Measurements from ENCODE around the gene FXYD5. TPM values are rescaled to one million over a fixed set of nuclear protein-coding genes. Genes with fewer than 3 reads are reported as not detected.

Gene FXYD5
- total and polyA plus RNA-seq, 8 donors = 10.3 to 118 (median 43.8) TPM

- TF ChIP-seq EP300 (IDR thresholded peaks at IDR 0.05) (no peak), POLR2AphosphoS5 (IDR thresholded peaks at IDR 0.05) (no peak), POLR2A (IDR thresholded peaks at IDR 0.05) (no peak)
- TF ChIP-seq, protein P1, sequence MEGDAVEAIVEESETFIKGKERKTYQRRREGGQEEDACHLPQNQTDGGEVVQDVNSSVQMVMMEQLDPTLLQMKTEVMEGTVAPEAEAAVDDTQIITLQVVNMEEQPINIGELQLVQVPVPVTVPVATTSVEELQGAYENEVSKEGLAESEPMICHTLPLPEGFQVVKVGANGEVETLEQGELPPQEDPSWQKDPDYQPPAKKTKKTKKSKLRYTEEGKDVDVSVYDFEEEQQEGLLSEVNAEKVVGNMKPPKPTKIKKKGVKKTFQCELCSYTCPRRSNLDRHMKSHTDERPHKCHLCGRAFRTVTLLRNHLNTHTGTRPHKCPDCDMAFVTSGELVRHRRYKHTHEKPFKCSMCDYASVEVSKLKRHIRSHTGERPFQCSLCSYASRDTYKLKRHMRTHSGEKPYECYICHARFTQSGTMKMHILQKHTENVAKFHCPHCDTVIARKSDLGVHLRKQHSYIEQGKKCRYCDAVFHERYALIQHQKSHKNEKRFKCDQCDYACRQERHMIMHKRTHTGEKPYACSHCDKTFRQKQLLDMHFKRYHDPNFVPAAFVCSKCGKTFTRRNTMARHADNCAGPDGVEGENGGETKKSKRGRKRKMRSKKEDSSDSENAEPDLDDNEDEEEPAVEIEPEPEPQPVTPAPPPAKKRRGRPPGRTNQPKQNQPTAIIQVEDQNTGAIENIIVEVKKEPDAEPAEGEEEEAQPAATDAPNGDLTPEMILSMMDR (IDR thresholded peaks at IDR 0.05) = no peak
- no peak for DNase-seq
- intact Hi-C loops (cut with DNase I; ENCODE audit: low total_unique reads) = no loop called here
- Histone ChIP-seq H3K9me3 (no peaks in the 10 kb centered on the region), H3K27ac (no peak overlapping the region), H3K4me3 (no peak overlapping the region), H3K36me3 (peaks cover 13 to 44% (median 43%) of the 10 kb centered on the region in 4 donors), H3K4me1 (peaks cover 19 to 34% (median 26%) of the 10 kb centered on the region in 4 donors), H3K27me3 (peaks cover 0 to 46% (median 9%) of the 10 kb centered on the region in 3 donors)
- 84 to 94% (median 90%) methylated on average over 7 of the region's 7 CpGs for WGBS, 5 donors
Observed at GRCh38 chr19:35156673-35157014, 2.1 kb downstream of the FXYD5 start.

- intact Hi-C loops (cut with DNase I; ENCODE audit: low total_unique reads) = no loop called here
- peaks cover 0 to 6% (median 5%) of the 10 kb centered on the region in 4 donors for H3K9me3 ChIP-seq
- WGBS, 5 donors = 97 to 100% (median 99%) methylated on average over 4 of the region's 4 CpGs
- H3K27me3 ChIP-seq = peaks cover 0 to 42% (median 9%) of the 10 kb centered on the region in 3 donors
- no peak for DNase-seq
- peaks cover 19 to 34% (median 26%) of the 10 kb centered on the region in 4 donors for H3K4me1 ChIP-seq
- no peak overlapping the region for H3K4me3 ChIP-seq
- TF ChIP-seq EP300 (IDR thresholded peaks at IDR 0.05) (no peak), POLR2A (IDR thresholded peaks at IDR 0.05) (no peak), POLR2AphosphoS5 (IDR thresholded peaks at IDR 0.05) (no peak)
- TF ChIP-seq, protein P1 (IDR thresholded peaks at IDR 0.05) = no peak
- H3K27ac ChIP-seq = no peak overlapping the region
- peaks cover 13 to 52% (median 50%) of the 10 kb centered on the region in 4 donors for H3K36me3 ChIP-seq
Observed at GRCh38 chr19:35157431-35157830, 2.9 kb downstream of the FXYD5 start.

GRCh38 chr19:35159606-35160005, 5.1 kb downstream of the FXYD5 start:
- Histone ChIP-seq H3K27ac (no peak overlapping the region), H3K36me3 (peaks cover 21 to 74% (median 72%) of the 10 kb centered on the region in 4 donors), H3K4me1 (peaks cover 6 to 18% (median 13%) of the 10 kb centered on the region in 4 donors), H3K9me3 (peaks cover 7 to 26% (median 17%) of the 10 kb centered on the region in 4 donors), H3K4me3 (no peak overlapping the region), H3K27me3 (peaks cover 0 to 23% (median 0%) of the 10 kb centered on the region in 3 donors)
- TF ChIP-seq POLR2AphosphoS5 (IDR thresholded peaks at IDR 0.05) (no peak), POLR2A (IDR thresholded peaks at IDR 0.05) (no peak), EP300 (IDR thresholded peaks at IDR 0.05) (no peak)
- TF ChIP-seq, protein P1 (IDR thresholded peaks at IDR 0.05) = no peak
- DNase-seq = no peak
- 83 to 95% (median 89%) methylated on average over 8 of the region's 8 CpGs for WGBS, 5 donors
- intact Hi-C loops (cut with DNase I; ENCODE audit: low total_unique reads) = no loop called here

DNA sequence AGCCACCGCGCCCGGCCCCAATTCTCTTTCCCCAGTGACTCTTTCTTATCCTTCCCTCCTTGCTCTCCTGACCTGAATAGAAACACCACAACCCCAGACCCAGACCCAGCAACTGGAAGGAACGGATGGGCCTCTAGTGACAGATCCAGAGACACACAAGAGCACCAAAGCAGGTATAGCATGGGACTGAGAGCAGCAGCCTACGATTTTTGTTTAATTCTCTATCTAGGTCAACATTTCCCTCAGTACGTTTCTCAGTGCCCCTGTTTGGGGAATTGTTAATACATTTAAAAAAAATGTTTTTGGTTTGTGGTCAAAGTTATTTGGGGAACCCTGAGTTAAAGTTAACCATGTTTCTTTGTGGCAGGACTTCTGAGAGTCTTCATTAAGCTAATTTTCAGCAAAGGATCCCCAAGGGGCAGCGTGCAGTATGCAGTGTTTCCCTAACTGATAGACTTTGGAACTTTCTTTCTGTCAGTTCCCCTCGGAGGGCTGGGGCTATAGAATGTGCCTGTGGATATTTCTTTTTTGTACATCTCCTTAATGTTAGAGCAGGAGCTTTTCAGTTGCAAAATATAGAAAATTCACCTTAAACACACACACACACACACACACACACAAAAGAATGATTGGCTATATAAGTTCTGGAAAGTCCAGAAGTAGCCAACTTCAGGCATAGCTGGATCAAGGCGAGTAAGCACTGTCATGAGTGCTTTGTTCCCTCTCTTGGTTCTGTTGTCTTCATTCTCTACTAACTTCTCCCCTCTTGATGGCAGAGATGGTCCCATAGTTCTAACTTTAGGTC, 6.3 kb downstream of the FXYD5 start:
- Histone ChIP-seq H3K9me3 (peaks cover 14 to 38% (median 25%) of the 10 kb centered on the region in 4 donors), H3K36me3 (peaks cover 23 to 86% (median 84%) of the 10 kb centered on the region in 4 donors), H3K27ac (no peak overlapping the region), H3K27me3 (peaks cover 0 to 11% (median 0%) of the 10 kb centered on the region in 3 donors), H3K4me3 (no peak overlapping the region), H3K4me1 (peaks cover 0 to 6% (median 3%) of the 10 kb centered on the region in 4 donors)
- 86 to 93% (median 92%) methylated on average over 9 of the region's 9 CpGs for WGBS, 5 donors
- TF ChIP-seq, protein P1 (IDR thresholded peaks at IDR 0.05) = no peak
- TF ChIP-seq EP300 (IDR thresholded peaks at IDR 0.05) = no peak
- no peak for TF ChIP-seq POLR2AphosphoS5 (IDR thresholded peaks at IDR 0.05)
- TF ChIP-seq POLR2A (IDR thresholded peaks at IDR 0.05) = no peak
- DNase-seq = no peak
- intact Hi-C loops (cut with DNase I; ENCODE audit: low total_unique reads) = no loop called here

Measured in stomach (tissue), 9 donors.